HEK293 (cell line): ENCODE results near the gene GSTA5.

ENCODE experiments used
- EGR2 ChIP-seq: fragments of 450-650 bp; formaldehyde crosslinking; IDR thresholded peaks from 2 replicates; pipeline ENCODE4 v1.5.1; 2016; ENCODE audit warnings: low read depth, missing biosample characterization, missing genetic modification characterization
- GLI2 ChIP-seq: fragments of 450-650 bp; formaldehyde crosslinking; IDR thresholded peaks from 2 replicates; pipeline ENCODE4; 2017; ENCODE audit warnings: missing biosample characterization, missing genetic modification characterization, low read depth, borderline replicate concordance
- HIC1 ChIP-seq: fragments of 450-650 bp; formaldehyde crosslinking; IDR thresholded peaks from 2 replicates; pipeline ENCODE4 v1.5.1; 2016; ENCODE audit warnings: missing biosample characterization, missing genetic modification characterization
- OSR2 ChIP-seq: fragments of 450-650 bp; formaldehyde crosslinking; IDR thresholded peaks from 2 replicates; pipeline ENCODE4 v1.5.1; 2016; ENCODE audit warnings: missing biosample characterization, missing genetic modification characterization
- SETDB1 ChIP-seq: IDR thresholded peaks from one replicate; pipeline ENCODE4 v1.6.1; 2017; ENCODE audit warnings: mild to moderate bottlenecking, low read length, moderate library complexity, mixed read lengths; ENCODE audit not compliant: insufficient read length
- YY2 ChIP-seq: fragments of 450-650 bp; formaldehyde crosslinking; IDR thresholded peaks from 2 replicates; pipeline ENCODE4 v1.5.1; 2016; ENCODE audit warnings: missing biosample characterization, missing genetic modification characterization
- ZBTB21 ChIP-seq: fragments of 450-650 bp; formaldehyde crosslinking; IDR thresholded peaks from 2 replicates; pipeline ENCODE4 v1.5.1; 2017; ENCODE audit warnings: missing biosample characterization, missing genetic modification characterization
- ZBTB48 ChIP-seq: fragments of 450-650 bp; formaldehyde crosslinking; IDR thresholded peaks from 2 replicates; pipeline ENCODE4 v1.5.1; 2016; ENCODE audit warnings: missing biosample characterization, missing genetic modification characterization
- ZBTB8A ChIP-seq: fragments of 450-650 bp; formaldehyde crosslinking; IDR thresholded peaks from 2 replicates; pipeline ENCODE4 v1.5.1; 2016; ENCODE audit warnings: missing biosample characterization, missing genetic modification characterization
- ZNF114 ChIP-seq: fragments of 450-650 bp; formaldehyde crosslinking; IDR thresholded peaks from 2 replicates; pipeline ENCODE4 v1.5.0; 2017; ENCODE audit warnings: missing biosample characterization, missing genetic modification characterization
- ZNF121 ChIP-seq: fragments of 450-650 bp; formaldehyde crosslinking; IDR thresholded peaks from 2 replicates; pipeline ENCODE4 v1.5.1; 2016; ENCODE audit warnings: missing biosample characterization, missing genetic modification characterization
- ZNF138 ChIP-seq: fragments of 450-650 bp; formaldehyde crosslinking; IDR thresholded peaks from 2 replicates; pipeline ENCODE4 v1.5.1; 2016; ENCODE audit warnings: missing biosample characterization, missing genetic modification characterization, borderline replicate concordance
- ZNF140 ChIP-seq: fragments of 450-650 bp; formaldehyde crosslinking; IDR thresholded peaks from 2 replicates; pipeline ENCODE4 v1.5.1; 2016; ENCODE audit warnings: missing biosample characterization, missing genetic modification characterization
- ZNF174 ChIP-seq: fragments of 450-650 bp; formaldehyde crosslinking; IDR thresholded peaks from 2 replicates; pipeline ENCODE4 v1.5.0; 2017; ENCODE audit warnings: missing biosample characterization, mild to moderate bottlenecking, missing genetic modification characterization
- ZNF184 ChIP-seq: fragments of 450-650 bp; IDR thresholded peaks from 2 replicates; pipeline ENCODE4 v1.5.1; 2018; ENCODE audit warnings: missing biosample characterization, mild to moderate bottlenecking, missing genetic modification characterization
- ZNF335 ChIP-seq: fragments of 450-650 bp; formaldehyde crosslinking; conservative IDR thresholded peaks from 2 replicates; pipeline ENCODE4 v1.5.1; 2016; ENCODE audit warnings: missing biosample characterization, missing genetic modification characterization
- ZNF350 ChIP-seq: fragments of 450-650 bp; formaldehyde crosslinking; IDR thresholded peaks from 2 replicates; pipeline ENCODE4 v1.5.0; 2017; ENCODE audit warnings: missing biosample characterization, mild to moderate bottlenecking, missing genetic modification characterization
- ZNF362 ChIP-seq: fragments of 450-650 bp; formaldehyde crosslinking; IDR thresholded peaks from 2 replicates; pipeline ENCODE4 v1.5.1; 2016; ENCODE audit warnings: missing biosample characterization, missing genetic modification characterization
- ZNF530 ChIP-seq: fragments of 450-650 bp; formaldehyde crosslinking; IDR thresholded peaks from 2 replicates; pipeline ENCODE4 v1.5.1; 2016; ENCODE audit warnings: low read depth, missing biosample characterization, missing genetic modification characterization
- ZNF561 ChIP-seq: fragments of 450-650 bp; IDR thresholded peaks from 2 replicates; pipeline ENCODE4 v1.5.1; 2018; ENCODE audit warnings: missing biosample characterization, missing genetic modification characterization, borderline replicate concordance
- ZNF600 ChIP-seq: fragments of 450-650 bp; formaldehyde crosslinking; IDR thresholded peaks from 2 replicates; pipeline ENCODE4 v1.5.1; 2016; ENCODE audit warnings: missing biosample characterization, missing genetic modification characterization
- ZNF654 ChIP-seq: fragments of 450-650 bp; formaldehyde crosslinking; IDR thresholded peaks from 2 replicates; pipeline ENCODE4 v1.5.1; 2016; ENCODE audit warnings: low read depth, missing biosample characterization, missing genetic modification characterization
- ZNF660 ChIP-seq: fragments of 450-650 bp; IDR thresholded peaks from 2 replicates; pipeline ENCODE4 v1.5.1; 2018; ENCODE audit warnings: missing biosample characterization, mild to moderate bottlenecking, missing genetic modification characterization
- ZNF692 ChIP-seq: fragments of 450-650 bp; formaldehyde crosslinking; IDR thresholded peaks from 2 replicates; pipeline ENCODE4 v1.5.1; 2016; ENCODE audit warnings: missing biosample characterization, missing genetic modification characterization
- TF ChIP-seq, protein P1 (sequence below): fragments of 450-650 bp; formaldehyde crosslinking; IDR thresholded peaks from 2 replicates; pipeline ENCODE4 v1.5.1; 2016; ENCODE audit warnings: missing biosample characterization, missing genetic modification characterization
- TF ChIP-seq, protein P2 (sequence below): fragments of 450-650 bp; formaldehyde crosslinking; IDR thresholded peaks from 2 replicates; pipeline ENCODE4 v1.5.1; 2016; ENCODE audit warnings: missing biosample characterization, missing genetic modification characterization
- TF ChIP-seq, protein P3 (sequence below): fragments of 450-650 bp; formaldehyde crosslinking; IDR thresholded peaks from 2 replicates; pipeline ENCODE4 v1.5.1; 2016; ENCODE audit warnings: missing biosample characterization, missing genetic modification characterization

GSTA5 gene

DNA sequence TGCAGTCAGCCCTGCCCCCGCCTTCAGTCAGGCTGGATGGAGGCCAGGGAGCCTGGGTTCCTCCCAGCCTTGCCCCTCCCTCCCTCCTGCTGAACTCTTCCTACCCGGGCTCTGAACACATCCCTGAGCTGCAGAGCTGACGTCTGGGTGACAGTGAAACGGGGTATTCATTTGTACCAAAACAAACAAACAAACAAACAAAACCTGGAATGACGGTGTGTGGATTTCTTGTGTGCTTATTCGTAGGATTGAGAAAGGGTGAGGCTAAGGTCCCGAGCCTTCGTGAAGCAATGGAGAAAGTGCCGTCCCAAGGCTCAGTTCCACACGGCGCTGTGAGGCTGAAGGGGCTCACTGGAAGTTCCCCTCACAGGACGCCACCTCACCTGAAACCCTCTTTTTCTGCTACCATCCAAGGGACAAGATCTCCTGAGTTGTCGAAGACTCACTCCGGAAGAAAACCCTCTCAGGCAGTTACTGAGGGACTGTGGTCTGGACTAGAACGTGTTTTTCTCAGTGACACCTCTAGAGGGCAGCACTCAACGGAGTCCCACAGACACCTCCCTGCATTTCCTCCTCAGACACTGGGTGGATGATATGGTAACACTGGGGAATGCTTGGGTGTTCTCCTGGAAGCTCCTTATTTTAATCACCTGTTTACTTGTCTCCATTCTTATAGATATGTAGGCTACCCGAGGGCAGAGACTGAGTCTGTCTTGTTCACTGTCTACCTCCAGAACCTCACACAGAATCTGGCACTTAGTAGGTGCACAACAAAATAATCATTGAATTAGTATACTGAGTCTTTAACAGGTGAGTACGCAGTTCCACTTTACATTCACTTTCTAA lies 41.6 kb upstream of the GSTA5 start (continued):
- peak; percentile 37 for TF ChIP-seq ZNF692 (tag by site-specific recombination)
- no peak for TF ChIP-seq YY2 (tag by site-specific recombination)
- no peak for TF ChIP-seq ZNF138 (tag by site-specific recombination)
- no peak for TF ChIP-seq ZNF350
- TF ChIP-seq EGR2 (tag by site-specific recombination): no peak
- TF ChIP-seq, protein P1, sequence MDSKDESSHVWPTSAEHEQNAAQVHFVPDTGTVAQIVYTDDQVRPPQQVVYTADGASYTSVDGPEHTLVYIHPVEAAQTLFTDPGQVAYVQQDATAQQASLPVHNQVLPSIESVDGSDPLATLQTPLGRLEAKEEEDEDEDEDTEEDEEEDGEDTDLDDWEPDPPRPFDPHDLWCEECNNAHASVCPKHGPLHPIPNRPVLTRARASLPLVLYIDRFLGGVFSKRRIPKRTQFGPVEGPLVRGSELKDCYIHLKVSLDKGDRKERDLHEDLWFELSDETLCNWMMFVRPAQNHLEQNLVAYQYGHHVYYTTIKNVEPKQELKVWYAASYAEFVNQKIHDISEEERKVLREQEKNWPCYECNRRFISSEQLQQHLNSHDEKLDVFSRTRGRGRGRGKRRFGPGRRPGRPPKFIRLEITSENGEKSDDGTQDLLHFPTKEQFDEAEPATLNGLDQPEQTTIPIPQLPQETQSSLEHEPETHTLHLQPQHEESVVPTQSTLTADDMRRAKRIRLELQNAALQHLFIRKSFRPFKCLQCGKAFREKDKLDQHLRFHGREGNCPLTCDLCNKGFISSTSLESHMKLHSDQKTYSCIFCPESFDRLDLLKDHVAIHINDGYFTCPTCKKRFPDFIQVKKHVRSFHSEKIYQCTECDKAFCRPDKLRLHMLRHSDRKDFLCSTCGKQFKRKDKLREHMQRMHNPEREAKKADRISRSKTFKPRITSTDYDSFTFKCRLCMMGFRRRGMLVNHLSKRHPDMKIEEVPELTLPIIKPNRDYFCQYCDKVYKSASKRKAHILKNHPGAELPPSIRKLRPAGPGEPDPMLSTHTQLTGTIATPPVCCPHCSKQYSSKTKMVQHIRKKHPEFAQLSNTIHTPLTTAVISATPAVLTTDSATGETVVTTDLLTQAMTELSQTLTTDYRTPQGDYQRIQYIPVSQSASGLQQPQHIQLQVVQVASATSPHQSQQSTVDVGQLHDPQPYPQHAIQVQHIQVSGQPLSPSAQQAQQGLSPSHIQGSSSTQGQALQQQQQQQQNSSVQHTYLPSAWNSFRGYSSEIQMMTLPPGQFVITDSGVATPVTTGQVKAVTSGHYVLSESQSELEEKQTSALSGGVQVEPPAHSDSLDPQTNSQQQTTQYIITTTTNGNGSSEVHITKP (tag by site-specific recombination): no peak
- peak; percentile 63; the same call in 1 of the 2 replicates for TF ChIP-seq ZNF660 (tag by site-specific recombination)
- TF ChIP-seq, protein P2, sequence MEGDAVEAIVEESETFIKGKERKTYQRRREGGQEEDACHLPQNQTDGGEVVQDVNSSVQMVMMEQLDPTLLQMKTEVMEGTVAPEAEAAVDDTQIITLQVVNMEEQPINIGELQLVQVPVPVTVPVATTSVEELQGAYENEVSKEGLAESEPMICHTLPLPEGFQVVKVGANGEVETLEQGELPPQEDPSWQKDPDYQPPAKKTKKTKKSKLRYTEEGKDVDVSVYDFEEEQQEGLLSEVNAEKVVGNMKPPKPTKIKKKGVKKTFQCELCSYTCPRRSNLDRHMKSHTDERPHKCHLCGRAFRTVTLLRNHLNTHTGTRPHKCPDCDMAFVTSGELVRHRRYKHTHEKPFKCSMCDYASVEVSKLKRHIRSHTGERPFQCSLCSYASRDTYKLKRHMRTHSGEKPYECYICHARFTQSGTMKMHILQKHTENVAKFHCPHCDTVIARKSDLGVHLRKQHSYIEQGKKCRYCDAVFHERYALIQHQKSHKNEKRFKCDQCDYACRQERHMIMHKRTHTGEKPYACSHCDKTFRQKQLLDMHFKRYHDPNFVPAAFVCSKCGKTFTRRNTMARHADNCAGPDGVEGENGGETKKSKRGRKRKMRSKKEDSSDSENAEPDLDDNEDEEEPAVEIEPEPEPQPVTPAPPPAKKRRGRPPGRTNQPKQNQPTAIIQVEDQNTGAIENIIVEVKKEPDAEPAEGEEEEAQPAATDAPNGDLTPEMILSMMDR (tag by site-specific recombination): peak; percentile 72
- TF ChIP-seq SETDB1: no peak
- no peak for TF ChIP-seq ZBTB21 (tag by site-specific recombination)
- peak; percentile 52; the same call in 1 of the 2 replicates for TF ChIP-seq ZBTB48
- TF ChIP-seq ZNF654 (tag by site-specific recombination): peak; percentile 39
- TF ChIP-seq, protein P3, sequence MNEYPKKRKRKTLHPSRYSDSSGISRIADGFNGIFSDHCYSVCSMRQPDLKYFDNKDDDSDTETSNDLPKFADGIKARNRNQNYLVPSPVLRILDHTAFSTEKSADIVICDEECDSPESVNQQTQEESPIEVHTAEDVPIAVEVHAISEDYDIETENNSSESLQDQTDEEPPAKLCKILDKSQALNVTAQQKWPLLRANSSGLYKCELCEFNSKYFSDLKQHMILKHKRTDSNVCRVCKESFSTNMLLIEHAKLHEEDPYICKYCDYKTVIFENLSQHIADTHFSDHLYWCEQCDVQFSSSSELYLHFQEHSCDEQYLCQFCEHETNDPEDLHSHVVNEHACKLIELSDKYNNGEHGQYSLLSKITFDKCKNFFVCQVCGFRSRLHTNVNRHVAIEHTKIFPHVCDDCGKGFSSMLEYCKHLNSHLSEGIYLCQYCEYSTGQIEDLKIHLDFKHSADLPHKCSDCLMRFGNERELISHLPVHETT (tag by site-specific recombination): no peak
- TF ChIP-seq ZNF140 (tag by site-specific recombination): no peak
- TF ChIP-seq ZNF530 (tag by site-specific recombination): no peak
- TF ChIP-seq ZNF600 (tag by site-specific recombination): peak; percentile 93
- no peak for TF ChIP-seq ZNF174 (tag by site-specific recombination)
- no peak for TF ChIP-seq HIC1 (tag by site-specific recombination)
- no peak for TF ChIP-seq ZNF121
- TF ChIP-seq GLI2 (tag by site-specific recombination): no peak
- peak; percentile 20; the same call in 1 of the 2 replicates for TF ChIP-seq ZNF561 (tag by site-specific recombination)
- no peak for TF ChIP-seq ZBTB8A (tag by site-specific recombination)
- peak; percentile 94 for TF ChIP-seq ZNF335 (tag by site-specific recombination)
- TF ChIP-seq ZNF184: no peak
- TF ChIP-seq ZNF114 (tag by site-specific recombination): no peak
- TF ChIP-seq OSR2: no peak
- TF ChIP-seq ZNF362 (tag by site-specific recombination): no peak
